HG03521 (cell line): ENCODE measurements around the gene PAGE2B.
"Not testable (repeated sequence)": the region's sequence is repeated elsewhere in the genome, so short reads cannot be mapped to it uniquely, and the experiment has no call there.

Experiments
- ATAC-seq: cut with Tn5 transposase; IDR thresholded peaks from one replicate; pipeline ENCODE4 v1.9.1; 2021; ENCODE audit warnings: mild to moderate bottlenecking, moderate library complexity; ENCODE audit not compliant: unreplicated experiment

PAGE2B gene, protein sequence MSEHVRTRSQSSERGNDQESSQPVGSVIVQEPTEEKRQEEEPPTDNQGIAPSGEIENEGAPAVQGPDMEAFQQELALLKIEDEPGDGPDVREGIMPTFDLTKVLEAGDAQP

DNA sequence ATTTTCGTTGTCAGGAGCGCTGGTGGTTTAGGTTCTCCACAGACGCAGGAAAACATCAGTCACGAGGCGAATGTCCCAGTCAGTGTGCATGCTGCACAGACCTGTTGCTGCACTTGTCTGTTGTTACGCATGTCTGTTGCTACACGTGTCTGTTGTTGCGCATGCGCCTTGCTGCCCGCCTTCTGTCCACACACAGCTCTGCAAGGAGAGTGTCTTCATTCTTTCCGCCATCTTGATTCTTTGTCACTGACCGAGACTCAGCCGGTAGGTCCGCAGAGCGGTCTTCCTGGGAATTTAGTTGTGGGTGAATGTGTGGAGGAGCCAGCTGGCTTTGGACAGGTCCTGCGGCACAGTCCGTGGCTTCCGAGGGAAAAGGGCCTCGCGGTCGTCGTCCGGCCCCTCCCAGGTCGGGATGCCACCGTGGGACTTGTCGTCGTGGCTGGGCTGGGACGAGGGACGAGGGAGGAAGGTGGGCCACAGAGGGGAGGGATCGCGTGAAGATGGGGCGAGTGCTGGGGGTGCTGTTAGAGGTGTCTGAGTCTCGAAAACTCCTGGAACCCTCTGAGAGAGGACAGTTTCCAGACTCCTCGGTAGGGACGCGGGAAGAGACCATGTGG lies at the start of gene PAGE2B:
Gene PAGE2B (plus strand): TSS at position 180 of the 617 bp plus-strand sequence. CDS start 1,012 bp downstream, outside the sequence.
- ATAC-seq = no peak

DNA sequence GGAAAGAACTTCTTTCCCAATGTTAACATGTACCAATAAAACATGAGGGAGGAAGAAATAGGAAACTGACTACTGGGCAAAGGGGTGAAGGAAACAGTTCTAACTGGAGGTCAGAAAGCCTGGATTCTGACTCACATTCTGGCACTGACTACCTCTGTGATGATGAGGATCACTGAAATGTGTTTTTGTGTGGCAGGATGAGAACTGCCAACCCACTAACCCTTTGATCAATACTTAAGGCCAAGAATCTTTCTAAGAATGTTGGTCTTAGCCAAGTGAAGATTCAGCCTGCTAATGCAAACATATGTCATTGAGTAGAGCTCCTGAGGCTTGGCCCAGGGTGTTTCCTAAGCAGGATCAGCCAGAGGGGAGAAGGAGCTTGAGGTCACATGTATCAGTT lies 48.7 kb upstream of the PAGE2B start:
- no peak for ATAC-seq

DNA sequence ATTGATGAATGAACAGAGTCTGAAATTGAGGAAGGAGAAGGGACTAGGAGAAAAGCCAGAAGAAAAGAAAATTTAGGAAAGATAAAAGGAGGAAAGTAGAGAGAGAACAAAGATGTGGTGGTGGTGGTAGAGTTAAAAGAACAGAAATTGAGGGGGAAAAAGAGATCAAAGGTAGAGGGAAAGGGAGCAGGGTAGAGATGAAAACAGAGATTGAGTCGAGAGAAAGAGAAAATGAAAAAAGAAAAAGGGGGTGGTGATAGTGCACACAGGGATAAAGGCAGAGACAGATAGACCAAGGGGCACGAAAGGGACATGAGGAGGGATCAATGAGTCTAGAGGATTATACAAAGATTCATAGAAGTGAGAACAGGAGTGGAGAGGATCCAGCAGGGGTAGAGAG lies 48.0 kb upstream of the PAGE2B start:
- ATAC-seq = no peak

GRCh38 chrX:55028040-55028439 lies 46.8 kb upstream of the PAGE2B start:
- no peak for ATAC-seq

GRCh38 chrX:55028611-55029010 lies 46.2 kb upstream of the PAGE2B start:
- no peak for ATAC-seq

GRCh38 chrX:55029291-55029690 lies 45.5 kb upstream of the PAGE2B start:
- no peak for ATAC-seq

DNA sequence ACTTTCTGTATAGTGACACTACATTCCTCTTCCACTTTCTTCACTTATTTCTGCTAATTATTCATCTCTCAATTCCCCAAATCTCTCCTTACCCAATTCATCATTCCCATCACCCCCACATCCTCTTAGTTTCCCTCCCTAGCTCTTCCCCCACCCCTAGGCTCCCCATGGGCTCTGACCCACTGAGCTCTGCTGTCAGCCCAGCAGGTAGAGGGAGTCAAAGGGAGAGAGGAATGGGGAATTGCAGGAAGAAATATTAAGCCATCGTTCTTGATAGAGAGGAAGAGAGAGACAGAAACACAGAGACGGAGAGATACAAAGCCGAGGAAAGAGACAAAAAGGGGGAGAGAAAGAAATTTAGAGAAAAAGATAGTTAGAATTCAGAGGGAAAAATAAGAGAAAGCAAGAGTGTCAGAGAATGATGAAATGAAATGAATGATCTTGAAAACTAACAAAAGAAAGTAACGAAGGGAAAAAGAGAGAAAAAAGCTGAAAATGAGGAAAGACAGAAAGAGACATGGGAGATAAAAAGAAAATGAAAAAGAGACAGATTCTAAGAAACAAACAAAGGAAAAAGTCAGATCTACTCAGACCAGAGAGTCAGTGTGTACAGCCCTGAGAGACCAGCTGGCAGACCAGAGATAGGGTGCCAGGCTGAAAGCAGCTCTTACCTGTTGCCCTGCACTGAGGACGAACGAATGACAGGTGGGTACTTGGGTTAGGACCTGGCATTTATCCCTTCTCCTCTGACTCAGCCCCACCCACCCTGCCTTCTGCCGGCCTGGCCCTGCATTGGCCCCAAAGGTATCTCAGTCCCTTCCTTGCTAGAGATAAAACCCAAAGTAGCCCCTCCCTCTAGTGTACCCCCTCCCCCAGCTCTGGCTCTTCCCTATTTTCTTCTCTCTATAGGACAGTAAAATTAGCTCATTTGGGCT lies 44.3 kb upstream of the PAGE2B start, which contains the start of gene ALAS2:
Gene ALAS2 (minus strand): TSS at position 707 of the 935 bp plus-strand sequence. CDS start 4,977 bp downstream, outside the sequence.
- no peak for ATAC-seq

GRCh38 chrX:55033429-55033828 lies 41.4 kb upstream of the PAGE2B start:
- ATAC-seq = no peak

GRCh38 chrX:55039471-55039870 lies 35.4 kb upstream of the PAGE2B start:
- no peak for ATAC-seq

GRCh38 chrX:55041514-55041913 lies 33.3 kb upstream of the PAGE2B start:
- ATAC-seq = no peak

- not testable (repeated sequence) for ATAC-seq
These were observed 24.2 kb upstream of the PAGE2B start for GRCh38 chrX:55050599-55050998.

GRCh38 chrX:55056820-55057674 lies 17.8 kb upstream of the PAGE2B start:
- ATAC-seq = no peak

- no peak for ATAC-seq
These were observed 17.1 kb upstream of the PAGE2B start for GRCh38 chrX:55057675-55058249.

- not testable (repeated sequence) for ATAC-seq
These were observed 7.7 kb upstream of the PAGE2B start for GRCh38 chrX:55067180-55067579.

DNA sequence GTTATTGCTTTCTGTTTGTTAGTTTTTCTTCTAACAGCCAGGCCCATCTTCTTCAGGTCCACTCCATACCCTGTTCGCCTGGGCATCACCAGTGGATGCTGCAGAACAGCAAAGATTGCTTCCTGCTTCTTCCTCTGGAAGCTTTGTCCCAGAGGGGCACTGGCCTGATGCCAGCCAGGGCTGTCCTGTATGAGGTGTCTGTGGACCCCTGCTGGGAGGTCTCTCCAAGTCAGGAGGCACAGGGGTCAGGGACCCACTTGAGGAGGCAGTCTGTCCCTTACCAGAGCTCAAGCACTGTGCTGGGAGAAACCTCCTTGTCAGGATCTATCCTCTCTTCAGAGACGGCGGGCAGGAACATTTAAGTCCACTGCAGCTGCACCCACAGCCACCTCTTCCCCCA lies 2.5 kb upstream of the PAGE2B start:
- no peak for ATAC-seq

DNA sequence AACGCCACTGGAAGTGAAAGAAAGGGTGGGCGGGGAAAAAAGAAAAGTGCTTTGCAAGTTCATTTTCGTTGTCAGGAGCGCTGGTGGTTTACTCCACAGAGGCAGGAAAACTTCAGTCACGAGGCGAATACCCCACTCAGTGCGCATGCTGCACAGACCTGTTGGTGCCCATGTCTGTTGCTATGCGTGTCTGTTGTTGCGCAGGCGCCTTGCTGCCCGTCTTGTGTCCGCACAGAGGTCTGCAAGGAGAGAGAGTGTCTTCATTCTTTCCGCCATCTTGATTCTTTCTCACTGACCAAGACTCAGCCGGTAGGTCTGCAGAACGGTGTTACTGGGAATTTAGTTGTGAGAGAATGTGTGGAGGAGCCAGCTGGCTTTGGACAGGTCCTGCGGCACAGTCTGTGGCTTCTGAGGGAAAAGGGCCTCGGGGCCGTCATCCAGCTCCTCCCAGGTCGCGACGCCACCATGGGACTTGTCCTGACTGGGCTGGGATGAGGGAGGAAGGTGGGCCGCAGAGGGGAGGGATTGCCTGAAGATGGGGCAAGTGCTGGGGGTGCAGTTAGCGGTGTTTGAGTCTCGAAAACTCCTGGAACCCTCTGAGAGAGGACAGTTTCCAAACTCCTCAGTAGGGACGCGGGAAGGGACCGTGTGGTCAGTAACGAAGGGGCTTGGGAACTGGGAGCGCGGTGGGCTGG lies 14.1 kb downstream of the PAGE2B start, which contains the start of gene PAGE2:
Gene PAGE2 (plus strand): TSS at position 224 of the 695 bp plus-strand sequence. CDS start 1,003 bp downstream, outside the sequence.
- ATAC-seq = no peak

DNA sequence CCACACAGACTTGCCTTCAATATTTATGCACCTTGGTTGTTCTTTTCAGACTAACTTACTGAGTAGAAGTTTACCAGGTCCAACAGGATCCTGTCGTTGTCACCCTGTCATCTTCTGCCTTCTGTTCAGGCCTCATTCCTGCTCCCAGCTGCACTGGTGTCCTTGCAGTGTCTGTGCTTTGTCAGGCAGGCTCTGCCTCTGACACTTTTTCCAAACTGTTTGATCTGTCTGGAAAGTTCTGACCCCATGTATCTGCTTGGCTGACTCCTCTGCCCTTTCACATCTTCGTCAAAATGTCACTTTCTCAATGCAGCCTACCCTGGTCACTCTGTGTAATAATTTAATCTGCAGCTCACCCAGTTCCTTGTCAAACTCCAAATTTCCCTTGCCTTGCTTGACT lies 23.9 kb downstream of the PAGE2B start:
- no peak for ATAC-seq

DNA sequence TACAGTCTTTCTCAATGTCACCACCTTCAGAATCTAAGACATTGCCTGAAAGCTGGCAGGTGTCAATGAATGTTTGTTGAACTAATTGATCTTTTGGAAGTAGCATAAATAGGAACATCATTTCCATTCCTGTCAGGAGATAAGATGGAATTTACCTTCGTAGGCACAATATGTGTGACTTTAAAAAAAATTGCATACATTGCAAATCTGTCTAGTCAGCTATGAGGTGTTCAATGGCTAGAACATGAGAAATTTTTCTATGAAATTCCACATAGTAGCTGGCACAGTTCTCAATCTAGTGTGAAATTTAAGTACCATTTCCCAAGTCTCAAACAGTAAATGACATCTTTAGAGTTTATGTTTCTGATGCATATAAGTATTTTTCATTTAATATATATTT lies 24.3 kb downstream of the PAGE2B start:
- ATAC-seq = no peak

DNA sequence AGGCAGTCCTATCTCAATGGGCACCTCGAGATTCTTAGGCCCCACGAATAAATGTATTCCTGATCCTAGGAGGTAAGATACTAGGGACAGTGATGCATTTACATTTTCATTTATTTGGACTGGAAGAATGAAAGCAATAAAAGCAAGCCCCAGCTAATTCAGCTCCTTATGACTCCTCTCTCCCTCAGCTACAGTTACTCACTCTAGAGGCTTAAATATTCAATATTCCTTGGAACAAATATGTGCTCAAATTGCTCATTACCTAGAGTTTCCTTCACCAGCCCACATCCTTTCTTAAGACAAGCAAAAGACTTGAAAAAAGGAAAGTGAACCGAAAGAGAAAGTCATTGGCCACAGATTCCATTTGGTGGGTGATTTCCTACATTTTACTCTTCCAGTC lies 27.9 kb downstream of the PAGE2B start:
- ATAC-seq = no peak

GRCh38 chrX:55107262-55107661 lies 32.4 kb downstream of the PAGE2B start:
- ATAC-seq = no peak
